Epithelial cell of prostate (primary cell): Measurements from ENCODE around the gene MCF2L.

ENCODE experiments used
- DNase-seq: peaks from one replicate; pipeline ENCODE4 v3.0.0-alpha.2; 2011; ENCODE audit warnings: low read depth, low spot score
- H3K27ac ChIP-seq: fragments of 450-650 bp; 2 replicates; pipeline ENCODE4 v1.5.1; 2017; ENCODE audit warnings: mild to moderate bottlenecking

MCF2L gene

DNA sequence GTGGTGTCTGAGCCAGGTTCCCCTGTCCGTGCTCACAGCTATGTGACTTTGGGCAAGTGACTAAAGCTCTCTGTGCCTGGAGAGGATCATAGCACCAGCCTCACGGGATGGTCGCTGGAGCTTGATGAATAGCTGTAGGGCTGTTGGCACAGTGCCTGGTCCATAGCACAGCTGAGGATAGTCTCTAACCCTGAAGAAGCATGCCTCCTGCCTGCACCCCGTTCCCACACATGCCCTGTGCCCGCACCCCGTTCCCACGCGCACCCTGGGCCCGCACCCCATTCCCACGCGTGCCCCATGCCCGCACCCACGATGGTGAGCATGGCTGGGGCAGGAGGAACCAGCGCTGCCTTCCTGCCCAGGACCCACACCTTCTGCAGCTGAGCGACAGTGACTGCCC lies 72.9 kb downstream of the MCF2L start:
- no peak for DNase-seq
- no peak overlapping the region for H3K27ac ChIP-seq

GRCh38 chr13:113042456-113042855 lies 73.4 kb downstream of the MCF2L start:
- no peak overlapping the region for H3K27ac ChIP-seq
- DNase-seq = no peak

DNA sequence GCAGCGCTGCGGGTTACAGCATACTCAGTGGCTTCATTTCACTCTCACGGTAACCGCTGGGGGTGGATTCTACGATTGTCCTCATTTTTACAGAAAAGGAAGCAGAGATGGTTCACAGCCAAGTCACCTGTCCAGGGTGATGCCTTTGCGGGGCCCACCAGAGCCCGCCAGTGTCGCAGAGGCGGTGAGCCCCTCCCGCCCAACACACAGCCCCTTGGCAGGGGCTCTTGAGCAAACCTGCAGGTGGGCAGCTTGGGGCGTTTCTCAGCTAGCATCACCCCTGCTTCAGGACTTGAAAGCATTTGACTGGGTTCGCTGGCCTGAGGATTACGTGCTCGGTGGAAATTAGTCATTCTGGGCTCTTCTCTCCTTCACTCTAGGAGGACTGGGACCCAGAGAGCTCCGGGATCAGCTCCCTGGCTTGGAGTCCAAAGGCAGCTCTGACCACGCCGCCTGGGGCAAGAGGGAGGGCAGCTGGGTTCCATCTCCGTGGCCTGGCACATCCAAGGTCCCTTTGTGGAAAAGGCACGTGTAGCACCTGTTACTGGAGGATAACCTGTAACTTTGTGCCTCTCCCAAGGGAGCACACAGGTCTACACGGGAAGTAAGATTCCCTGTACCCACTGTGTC lies 74.1 kb downstream of the MCF2L start:
- no peak for DNase-seq
- no peak overlapping the region for H3K27ac ChIP-seq

DNA sequence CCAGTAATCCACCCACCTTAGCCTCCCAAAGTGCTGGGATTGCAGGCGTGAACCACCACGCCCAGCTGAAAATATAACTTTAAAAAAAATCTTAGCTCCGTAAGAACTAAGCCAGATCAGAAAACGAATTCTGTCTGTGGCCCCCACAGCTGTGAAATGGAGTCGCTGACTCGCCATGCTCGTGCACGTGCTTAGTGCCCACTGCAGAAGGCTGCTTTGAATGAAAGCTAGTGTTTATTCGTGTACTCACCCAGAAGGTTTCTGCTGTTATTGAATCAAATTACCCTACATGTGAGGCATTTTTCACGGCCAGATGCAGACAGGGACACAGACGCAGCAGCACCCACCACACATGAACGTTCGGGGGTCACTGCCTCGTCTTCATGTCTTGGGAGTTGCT lies 74.9 kb downstream of the MCF2L start:
- no peak overlapping the region for H3K27ac ChIP-seq
- DNase-seq = no peak

DNA sequence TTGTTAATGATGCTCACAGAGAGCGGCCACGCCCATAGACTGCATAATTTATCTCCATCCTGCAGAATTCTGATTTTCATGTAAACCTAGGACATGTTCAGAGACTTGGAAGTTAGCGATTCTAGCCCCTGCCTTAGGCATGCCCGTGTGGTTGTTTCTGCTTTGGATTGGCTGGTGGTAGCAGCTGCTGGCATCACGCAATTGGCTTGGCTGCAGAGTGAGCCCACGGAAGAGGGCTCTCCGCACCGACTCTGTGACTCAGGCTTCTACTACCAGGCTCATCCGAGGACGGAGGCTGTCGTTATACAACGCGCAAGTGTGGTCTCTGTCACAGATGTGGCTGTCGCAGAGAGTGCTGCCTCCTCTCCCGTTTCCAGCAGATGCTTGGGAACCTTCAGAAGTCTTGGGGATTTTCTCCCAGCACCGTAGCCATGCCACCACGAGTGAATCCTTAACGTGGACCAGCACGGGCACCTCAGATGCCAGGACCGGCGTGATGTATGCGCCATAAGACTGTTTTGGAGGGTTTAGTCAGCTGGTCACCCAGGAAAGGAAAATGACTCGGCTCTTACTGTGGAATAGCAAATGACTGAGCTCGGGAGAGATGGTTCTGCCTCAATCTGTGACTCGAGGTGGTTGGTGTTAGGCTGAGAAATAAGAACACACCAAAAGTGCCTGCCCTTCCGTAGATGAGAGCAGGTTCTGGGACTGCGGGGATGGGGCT lies 75.5 kb downstream of the MCF2L start:
- no peak overlapping the region for H3K27ac ChIP-seq
- no peak for DNase-seq

- H3K27ac ChIP-seq = no peak overlapping the region
- no peak for DNase-seq
Measured at GRCh38 chr13:113045251-113046127, 76.5 kb downstream of the MCF2L start.

DNA sequence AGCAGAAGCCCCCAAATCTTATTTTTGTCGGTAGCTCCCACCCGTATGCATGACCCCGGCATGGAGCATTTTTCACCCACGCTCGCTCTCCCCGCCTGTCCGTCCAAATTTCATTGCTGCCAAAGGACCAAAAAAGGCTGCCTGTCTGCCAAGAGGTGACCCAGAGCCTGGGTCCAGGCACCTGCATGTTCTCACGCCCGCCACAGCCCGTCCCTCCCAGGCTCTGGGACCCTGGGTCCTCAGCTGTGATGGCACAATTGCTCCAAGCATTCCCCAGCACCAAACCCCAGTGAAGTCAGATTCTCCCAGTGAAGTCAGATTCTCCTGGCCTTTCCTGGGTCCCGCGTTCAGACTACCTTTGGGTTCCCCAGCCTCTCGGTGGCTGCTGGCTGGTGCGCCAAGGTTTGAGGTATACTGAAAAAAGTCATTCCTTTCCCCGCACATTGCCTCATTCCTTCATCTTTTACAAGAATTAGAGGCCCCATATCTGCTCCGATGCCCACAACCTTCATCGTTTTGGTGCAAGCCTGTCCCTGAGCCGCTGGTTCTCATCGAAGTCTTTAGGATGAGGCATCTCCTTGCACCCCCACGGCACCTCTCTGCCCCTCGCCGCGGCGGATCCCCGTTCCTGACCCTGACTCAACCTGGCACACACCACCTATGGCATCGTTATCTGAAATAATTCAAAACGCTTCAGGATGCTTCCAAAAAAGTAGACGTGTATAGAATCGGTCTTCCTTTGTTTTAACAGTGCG lies 77.3 kb downstream of the MCF2L start:
- DNase-seq = no peak
- no peak overlapping the region for H3K27ac ChIP-seq

- no peak for DNase-seq
- H3K27ac ChIP-seq = no peak overlapping the region
Measured at GRCh38 chr13:113046883-113047244, 77.8 kb downstream of the MCF2L start.

GRCh38 chr13:113047587-113047986 lies 78.6 kb downstream of the MCF2L start:
- no peak overlapping the region for H3K27ac ChIP-seq
- DNase-seq = no peak

DNA sequence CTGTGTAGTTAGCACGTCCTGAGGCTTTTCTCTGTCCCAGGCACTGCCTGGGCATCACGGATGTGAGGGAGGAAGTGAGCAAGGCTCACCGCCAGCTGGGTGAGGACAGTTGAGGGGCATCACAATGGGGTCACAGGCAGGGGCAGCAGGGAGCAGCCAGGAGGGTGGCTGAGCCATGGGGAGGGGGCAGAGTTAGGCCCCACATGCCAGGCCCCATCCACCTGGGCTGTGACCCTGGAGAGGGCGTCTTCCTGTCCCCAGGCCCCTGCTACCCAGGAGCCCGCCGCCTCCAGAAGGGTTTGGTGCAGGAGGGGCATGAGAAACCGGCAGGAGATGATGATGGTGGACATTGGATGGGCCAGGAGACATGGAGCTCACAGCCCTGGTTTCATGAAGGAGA lies 79.8 kb downstream of the MCF2L start:
- DNase-seq = no peak
- H3K27ac ChIP-seq = no peak overlapping the region

- DNase-seq = no peak
- no peak overlapping the region for H3K27ac ChIP-seq
Measured at GRCh38 chr13:113049521-113049941, 80.5 kb downstream of the MCF2L start.

GRCh38 chr13:113049981-113050380 lies 81.0 kb downstream of the MCF2L start:
- DNase-seq = no peak
- no peak overlapping the region for H3K27ac ChIP-seq

DNA sequence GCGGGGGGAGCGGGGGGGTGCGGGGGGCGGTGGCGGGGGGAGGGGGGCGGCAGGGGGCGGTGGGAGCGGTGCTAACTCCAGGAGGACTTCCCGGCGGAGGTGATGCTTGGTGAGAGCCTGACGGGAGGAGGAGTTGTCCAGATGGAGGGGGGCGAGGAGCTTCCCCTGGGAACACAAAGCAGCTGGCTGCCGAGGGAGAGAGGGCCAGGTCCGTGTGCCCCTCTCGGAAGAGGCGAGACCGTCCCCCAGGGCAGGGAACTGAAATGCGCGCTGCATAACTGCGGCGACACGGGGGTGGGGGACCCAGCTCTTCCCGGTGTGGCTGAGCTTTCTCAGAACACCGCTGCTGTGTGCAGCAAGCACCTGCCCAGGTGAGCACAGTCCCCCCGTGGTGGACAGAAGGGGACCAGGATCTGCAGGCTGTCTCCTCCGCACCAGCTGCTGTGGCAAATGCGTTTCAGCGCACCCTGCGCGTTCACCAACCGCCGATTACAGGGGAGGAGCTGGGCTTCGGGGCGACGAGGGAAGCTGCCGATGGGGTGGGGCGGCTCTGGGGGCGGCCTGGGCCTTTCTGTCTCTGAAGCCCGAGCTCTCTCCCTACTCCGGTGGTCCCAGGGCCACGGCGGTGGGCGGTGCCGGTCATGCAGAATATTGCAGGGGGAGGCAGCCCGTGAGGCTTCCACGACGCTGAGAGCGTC lies 81.9 kb downstream of the MCF2L start:
- DNase-seq = no peak
- H3K27ac ChIP-seq = no peak overlapping the region

GRCh38 chr13:113051641-113052040 lies 82.6 kb downstream of the MCF2L start:
- H3K27ac ChIP-seq = no peak overlapping the region
- DNase-seq = no peak

- H3K27ac ChIP-seq = no peak overlapping the region
- DNase-seq = no peak
Measured at GRCh38 chr13:113052206-113052605, 83.2 kb downstream of the MCF2L start.

- H3K27ac ChIP-seq = no peak overlapping the region
- no peak for DNase-seq
Measured at GRCh38 chr13:113052971-113053370, 84.0 kb downstream of the MCF2L start.

DNA sequence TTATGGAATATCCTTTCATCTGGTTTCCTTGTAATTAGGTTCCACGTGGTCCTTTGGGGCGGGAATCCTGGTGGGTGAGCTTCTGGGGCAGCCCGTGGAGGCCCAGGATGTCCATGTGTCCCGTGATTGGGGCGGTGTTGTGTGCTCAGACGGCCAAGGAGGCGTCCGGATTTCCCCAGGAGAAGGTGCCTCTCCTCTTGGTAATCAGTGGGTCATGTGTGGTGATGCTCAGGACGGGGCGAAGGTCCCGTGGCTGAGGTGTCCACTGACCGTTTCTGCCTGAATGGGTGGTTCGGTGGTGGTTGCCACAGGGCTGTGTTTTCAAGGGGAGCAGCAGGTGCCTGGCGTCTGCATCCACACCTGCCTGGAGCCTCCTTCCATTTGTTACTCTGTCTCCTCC lies 84.4 kb downstream of the MCF2L start:
- H3K27ac ChIP-seq = no peak overlapping the region
- DNase-seq = no peak

GRCh38 chr13:113053801-113054604 lies 85.0 kb downstream of the MCF2L start:
- DNase-seq = no peak
- no peak overlapping the region for H3K27ac ChIP-seq

- DNase-seq = no peak
- H3K27ac ChIP-seq = no peak overlapping the region
Measured at GRCh38 chr13:113057084-113057483, 88.1 kb downstream of the MCF2L start.
